ENCODE results near the gene RRN3.
"Not testable (repeated sequence)": the region's sequence is repeated elsewhere in the genome, so short reads cannot be mapped to it uniquely, and the experiment has no call there.

GRCh38 chr16:15143601-15144091, 49.6 kb upstream of the RRN3 start:
- TF ChIP-seq, protein P1, sequence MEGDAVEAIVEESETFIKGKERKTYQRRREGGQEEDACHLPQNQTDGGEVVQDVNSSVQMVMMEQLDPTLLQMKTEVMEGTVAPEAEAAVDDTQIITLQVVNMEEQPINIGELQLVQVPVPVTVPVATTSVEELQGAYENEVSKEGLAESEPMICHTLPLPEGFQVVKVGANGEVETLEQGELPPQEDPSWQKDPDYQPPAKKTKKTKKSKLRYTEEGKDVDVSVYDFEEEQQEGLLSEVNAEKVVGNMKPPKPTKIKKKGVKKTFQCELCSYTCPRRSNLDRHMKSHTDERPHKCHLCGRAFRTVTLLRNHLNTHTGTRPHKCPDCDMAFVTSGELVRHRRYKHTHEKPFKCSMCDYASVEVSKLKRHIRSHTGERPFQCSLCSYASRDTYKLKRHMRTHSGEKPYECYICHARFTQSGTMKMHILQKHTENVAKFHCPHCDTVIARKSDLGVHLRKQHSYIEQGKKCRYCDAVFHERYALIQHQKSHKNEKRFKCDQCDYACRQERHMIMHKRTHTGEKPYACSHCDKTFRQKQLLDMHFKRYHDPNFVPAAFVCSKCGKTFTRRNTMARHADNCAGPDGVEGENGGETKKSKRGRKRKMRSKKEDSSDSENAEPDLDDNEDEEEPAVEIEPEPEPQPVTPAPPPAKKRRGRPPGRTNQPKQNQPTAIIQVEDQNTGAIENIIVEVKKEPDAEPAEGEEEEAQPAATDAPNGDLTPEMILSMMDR (IDR thresholded peaks at IDR 0.05; ENCODE audit: insufficient read depth, low read length): not testable (repeated sequence)
- not testable (repeated sequence) for TF ChIP-seq POLR2AphosphoS5 (IDR thresholded peaks at IDR 0.05; ENCODE audit: low read depth)
